Measurements from ENCODE around the gene DMXL2.

DMXL2 gene, protein sequence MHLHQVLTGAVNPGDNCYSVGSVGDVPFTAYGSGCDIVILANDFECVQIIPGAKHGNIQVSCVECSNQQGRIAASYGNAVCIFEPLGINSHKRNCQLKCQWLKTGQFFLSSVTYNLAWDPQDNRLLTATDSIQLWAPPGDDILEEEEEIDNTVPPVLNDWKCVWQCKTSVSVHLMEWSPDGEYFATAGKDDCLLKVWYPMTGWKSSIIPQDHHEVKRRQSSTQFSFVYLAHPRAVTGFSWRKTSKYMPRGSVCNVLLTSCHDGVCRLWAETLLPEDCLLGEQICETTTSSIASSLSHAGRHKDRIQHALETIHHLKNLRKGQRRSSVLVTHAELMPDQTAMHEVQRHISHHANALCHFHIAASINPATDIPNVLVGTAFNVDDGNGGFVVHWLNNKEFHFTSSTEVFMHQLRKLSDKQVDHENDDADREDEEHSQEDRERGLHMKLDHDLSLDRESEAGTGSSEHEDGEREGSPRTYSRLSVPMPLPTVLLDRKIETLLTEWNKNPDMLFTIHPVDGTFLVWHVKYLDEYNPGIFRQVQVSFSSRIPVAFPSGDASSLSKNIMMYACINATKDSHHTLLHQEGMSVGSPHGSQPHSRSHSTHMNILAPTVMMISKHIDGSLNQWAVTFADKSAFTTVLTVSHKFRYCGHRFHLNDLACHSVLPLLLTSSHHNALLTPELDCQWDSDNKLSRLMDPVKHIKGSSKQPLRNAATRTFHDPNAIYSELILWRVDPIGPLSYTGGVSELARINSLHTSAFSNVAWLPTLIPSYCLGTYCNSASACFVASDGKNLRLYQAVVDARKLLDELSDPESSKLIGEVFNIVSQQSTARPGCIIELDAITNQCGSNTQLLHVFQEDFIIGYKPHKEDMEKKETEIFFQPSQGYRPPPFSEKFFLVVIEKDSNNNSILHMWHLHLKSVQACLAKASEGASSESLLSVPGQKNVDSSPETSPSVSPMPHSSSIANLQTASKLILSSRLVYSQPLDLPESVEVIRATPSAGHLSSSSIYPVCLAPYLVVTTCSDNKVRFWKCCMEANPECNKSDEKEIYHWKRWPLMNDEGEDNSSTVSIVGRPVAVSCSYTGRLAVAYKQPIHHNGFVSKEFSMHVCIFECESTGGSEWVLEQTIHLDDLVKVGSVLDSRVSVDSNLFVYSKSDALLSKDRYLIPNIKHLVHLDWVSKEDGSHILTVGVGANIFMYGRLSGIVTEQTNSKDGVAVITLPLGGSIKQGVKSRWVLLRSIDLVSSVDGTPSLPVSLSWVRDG (N-terminal part only)

GRCh38 chr15:51622604-51623370 lies at the start of gene DMXL2:
Gene DMXL2 (minus strand): TSS chr15:51622771. CDS start chr15:51622545, 226 bp downstream.
- peak within 1 kb of the TSS; percentile 74 for H3K4me3 ChIP-seq (ENCODE audit: low read depth, low read length)
- TF ChIP-seq CTCF (IDR thresholded peaks at IDR 0.05; ENCODE audit: insufficient read depth, low read depth, low read length, missing control alignments) = no peak
- DNase-seq (ENCODE audit: low read depth) = peak; percentile 90

DNA sequence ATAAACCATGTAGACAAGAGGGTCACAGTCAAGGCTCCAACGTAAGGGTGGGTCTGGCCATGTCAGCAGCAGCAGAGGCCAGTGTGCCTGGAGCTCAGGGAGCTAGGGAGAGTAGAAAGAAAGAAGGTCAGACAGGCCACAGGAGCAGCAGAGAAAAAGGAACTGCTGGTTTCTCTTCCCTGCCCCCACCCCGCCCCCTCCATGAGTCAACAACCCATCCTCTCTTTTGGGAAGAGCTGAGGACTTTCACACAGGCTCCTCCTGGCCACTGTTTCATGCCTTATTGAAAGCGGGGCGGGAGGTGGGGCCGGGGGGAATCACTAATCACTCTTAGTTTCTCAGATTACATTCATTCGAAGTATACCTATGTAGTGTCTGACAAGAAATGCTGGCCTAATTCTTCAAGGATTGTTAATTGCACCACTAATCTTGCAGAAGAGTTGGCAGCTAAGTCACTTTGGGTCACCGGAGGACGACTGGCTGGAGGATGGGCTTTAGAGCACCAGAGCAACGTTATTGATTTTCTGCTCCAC lies 49.6 kb upstream of the DMXL2 start:
- no peak for TF ChIP-seq CTCF (IDR thresholded peaks at IDR 0.05; ENCODE audit: insufficient read depth, low read depth, low read length, missing control alignments)
- no peak for DNase-seq (ENCODE audit: low read depth)
- no peak overlapping the region for H3K4me3 ChIP-seq (ENCODE audit: low read depth, low read length)

GRCh38 chr15:51669381-51669780 lies 46.8 kb upstream of the DMXL2 start:
- no peak for DNase-seq (ENCODE audit: low read depth)
- no peak overlapping the region for H3K4me3 ChIP-seq (ENCODE audit: low read depth, low read length)
- no peak for TF ChIP-seq CTCF (IDR thresholded peaks at IDR 0.05; ENCODE audit: insufficient read depth, low read depth, low read length, missing control alignments)

DNA sequence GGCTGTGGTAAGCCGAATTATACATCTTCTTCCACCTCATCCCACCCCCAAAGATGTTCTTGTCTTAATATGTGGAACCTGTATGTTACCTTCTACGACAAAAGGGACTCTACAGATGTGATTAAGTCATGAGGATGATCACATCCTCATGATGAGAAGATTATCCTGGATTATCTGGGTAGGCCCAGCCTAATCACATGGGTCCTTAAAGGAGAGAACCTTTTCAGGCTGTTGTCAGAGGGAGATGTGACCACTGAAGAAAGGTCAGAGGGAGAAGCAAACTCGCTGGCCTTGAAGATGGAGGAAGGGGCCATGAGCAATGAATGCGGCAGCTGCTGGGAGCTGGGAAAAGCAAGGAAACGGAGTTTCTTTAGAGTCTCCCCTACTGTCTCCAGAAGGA lies 45.9 kb upstream of the DMXL2 start:
- no peak for TF ChIP-seq CTCF (IDR thresholded peaks at IDR 0.05; ENCODE audit: insufficient read depth, low read depth, low read length, missing control alignments)
- DNase-seq (ENCODE audit: low read depth) = no peak
- no peak overlapping the region for H3K4me3 ChIP-seq (ENCODE audit: low read depth, low read length)

DNA sequence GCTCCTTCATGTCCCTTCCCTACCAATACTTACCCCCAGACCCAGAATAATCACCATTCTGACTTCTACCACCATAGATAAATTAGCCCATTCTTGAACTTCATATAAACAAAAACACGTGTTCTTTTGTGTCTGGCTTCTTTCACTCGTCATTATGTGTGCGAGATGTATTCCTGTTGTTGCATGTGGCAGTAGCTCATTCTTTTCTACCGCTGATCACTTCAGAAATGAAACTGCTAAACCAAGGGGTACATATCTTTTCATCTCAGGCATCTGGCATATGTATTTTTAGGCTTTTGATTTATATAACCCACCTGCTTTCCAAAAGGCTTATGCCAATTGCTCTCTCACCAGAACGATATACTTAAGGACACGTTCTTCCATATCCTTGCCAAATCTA lies 44.9 kb upstream of the DMXL2 start:
- no peak for DNase-seq (ENCODE audit: low read depth)
- TF ChIP-seq CTCF (IDR thresholded peaks at IDR 0.05; ENCODE audit: insufficient read depth, low read depth, low read length, missing control alignments) = no peak
- no peak overlapping the region for H3K4me3 ChIP-seq (ENCODE audit: low read depth, low read length)

GRCh38 chr15:51661072-51661471 lies 38.5 kb upstream of the DMXL2 start:
- H3K4me3 ChIP-seq (ENCODE audit: low read depth, low read length) = no peak overlapping the region
- no peak for DNase-seq (ENCODE audit: low read depth)
- no peak for TF ChIP-seq CTCF (IDR thresholded peaks at IDR 0.05; ENCODE audit: insufficient read depth, low read depth, low read length, missing control alignments)

All from GM12865 (cell line).